Measurements from ENCODE around the gene FBLN7.

DNA sequence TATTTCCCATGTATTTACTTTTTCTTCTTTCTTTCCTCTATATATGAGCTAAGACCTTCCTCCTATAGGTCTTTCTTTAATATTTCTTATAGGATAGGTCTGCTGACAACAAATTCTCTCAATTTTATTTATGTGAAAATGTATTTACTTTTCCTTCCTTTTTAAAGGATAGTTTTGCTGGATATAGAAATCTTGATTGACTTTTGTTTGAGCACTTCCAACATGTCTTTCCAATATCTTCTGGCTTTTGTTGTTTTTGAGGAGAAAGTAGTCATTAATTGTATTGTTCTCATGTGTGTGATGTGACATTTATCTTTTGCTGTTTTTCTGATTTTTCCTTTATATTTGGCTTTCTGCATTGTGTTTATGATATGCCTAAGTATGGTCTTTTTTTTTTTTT lies 28.9 kb upstream of the FBLN7 start:
- TF ChIP-seq, protein P1, sequence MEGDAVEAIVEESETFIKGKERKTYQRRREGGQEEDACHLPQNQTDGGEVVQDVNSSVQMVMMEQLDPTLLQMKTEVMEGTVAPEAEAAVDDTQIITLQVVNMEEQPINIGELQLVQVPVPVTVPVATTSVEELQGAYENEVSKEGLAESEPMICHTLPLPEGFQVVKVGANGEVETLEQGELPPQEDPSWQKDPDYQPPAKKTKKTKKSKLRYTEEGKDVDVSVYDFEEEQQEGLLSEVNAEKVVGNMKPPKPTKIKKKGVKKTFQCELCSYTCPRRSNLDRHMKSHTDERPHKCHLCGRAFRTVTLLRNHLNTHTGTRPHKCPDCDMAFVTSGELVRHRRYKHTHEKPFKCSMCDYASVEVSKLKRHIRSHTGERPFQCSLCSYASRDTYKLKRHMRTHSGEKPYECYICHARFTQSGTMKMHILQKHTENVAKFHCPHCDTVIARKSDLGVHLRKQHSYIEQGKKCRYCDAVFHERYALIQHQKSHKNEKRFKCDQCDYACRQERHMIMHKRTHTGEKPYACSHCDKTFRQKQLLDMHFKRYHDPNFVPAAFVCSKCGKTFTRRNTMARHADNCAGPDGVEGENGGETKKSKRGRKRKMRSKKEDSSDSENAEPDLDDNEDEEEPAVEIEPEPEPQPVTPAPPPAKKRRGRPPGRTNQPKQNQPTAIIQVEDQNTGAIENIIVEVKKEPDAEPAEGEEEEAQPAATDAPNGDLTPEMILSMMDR (IDR thresholded peaks at IDR 0.05) = no peak
- no peak for TF ChIP-seq POLR2AphosphoS5 (IDR thresholded peaks at IDR 0.05)
- no peak for TF ChIP-seq POLR2A (IDR thresholded peaks at IDR 0.05)
